DMS114 treated with DMSO at 0.1 percent for 48 hours (cell line): ENCODE data around the gene SCMH1.

Experiments
- DNase-seq: peaks from one replicate; lab custom pipeline; 2025; ENCODE audit not compliant: unreplicated experiment; lab: John Stamatoyannopoulos, UW

The SCMH1 gene

GRCh38 chr1:41010345-41010744 lies 231.8 kb downstream of the SCMH1 start:
- DNase-seq, result no peak

- no peak for DNase-seq
Observed at GRCh38 chr1:41009466-41009865, 232.6 kb downstream of the SCMH1 start.

GRCh38 chr1:41006942-41007865 lies 234.9 kb downstream of the SCMH1 start:
- no peak for DNase-seq

GRCh38 chr1:41005876-41006275 lies 236.2 kb downstream of the SCMH1 start:
- no peak for DNase-seq

- DNase-seq, result peak; percentile 30
Observed at GRCh38 chr1:41003640-41004220, 238.4 kb downstream of the SCMH1 start.

GRCh38 chr1:41003127-41003639 lies 238.9 kb downstream of the SCMH1 start:
- no peak for DNase-seq

- no peak for DNase-seq
Observed at GRCh38 chr1:40998668-40999067, 243.4 kb downstream of the SCMH1 start.

- no peak for DNase-seq
Observed at GRCh38 chr1:40997096-40997495, 245.0 kb downstream of the SCMH1 start.

- no peak for DNase-seq
Observed at GRCh38 chr1:40989066-40989465, 253.0 kb downstream of the SCMH1 start.

- DNase-seq, result no peak
Observed at GRCh38 chr1:40988280-40988679, 253.8 kb downstream of the SCMH1 start.

GRCh38 chr1:40987439-40988276 lies 254.4 kb downstream of the SCMH1 start:
- no peak for DNase-seq

GRCh38 chr1:40986956-40987355 lies 255.2 kb downstream of the SCMH1 start:
- DNase-seq, result no peak

GRCh38 chr1:40986328-40986783 lies 255.8 kb downstream of the SCMH1 start:
- no peak for DNase-seq

GRCh38 chr1:40985875-40986274 lies 256.2 kb downstream of the SCMH1 start:
- no peak for DNase-seq

- no peak for DNase-seq
Observed at GRCh38 chr1:40985161-40985560, 256.9 kb downstream of the SCMH1 start.

- DNase-seq, result no peak
Observed at GRCh38 chr1:40984531-40984930, 257.6 kb downstream of the SCMH1 start.

- no peak for DNase-seq
Observed at GRCh38 chr1:40984066-40984465, 258.0 kb downstream of the SCMH1 start.

- DNase-seq, result no peak
Observed at GRCh38 chr1:40983286-40983685, 258.8 kb downstream of the SCMH1 start.

GRCh38 chr1:40982721-40983120 lies 259.4 kb downstream of the SCMH1 start:
- no peak for DNase-seq

GRCh38 chr1:40981691-40982448 lies 260.2 kb downstream of the SCMH1 start:
- DNase-seq, result no peak
